Mesenchymal stem cell (in vitro differentiated cells and primary cell): Measurements from ENCODE around the gene FAM78A.

Experiments
- DNase-seq: peaks from one replicate; pipeline ENCODE4 v3.0.0-alpha.2; 2013
- H2AFZ ChIP-seq: one replicate; pipeline ENCODE4 v1.6.1; 2013; ENCODE audit warnings: low read depth, mild to moderate bottlenecking, control low read depth, inconsistent platforms, low read length, moderate library complexity
- H2AK5ac ChIP-seq: 2 replicates; pipeline ENCODE4 v1.6.1; 2013; ENCODE audit warnings: low read length, moderate library complexity, mild to moderate bottlenecking, inconsistent platforms; ENCODE audit not compliant: severe bottlenecking
- H2BK120ac ChIP-seq: one replicate; pipeline ENCODE4 v1.6.1; 2013; ENCODE audit warnings: low read depth, mild to moderate bottlenecking, inconsistent platforms, low read length, moderate library complexity
- H2BK12ac ChIP-seq, 2 experiments: one replicate each; pipeline ENCODE4 v1.6.1; 2013; ENCODE audit warnings: inconsistent platforms in 2 of 2, low read length in 2 of 2, mild to moderate bottlenecking in 2 of 2, moderate library complexity in 2 of 2, control low read depth in 1 of 2
- H2BK15ac ChIP-seq: one replicate; pipeline ENCODE4 v1.6.1; 2013; ENCODE audit warnings: mild to moderate bottlenecking, low read depth, inconsistent platforms; ENCODE audit not compliant: poor library complexity, severe bottlenecking
- H2BK5ac ChIP-seq: 2 replicates; pipeline ENCODE4 v1.6.1; 2013; ENCODE audit warnings: low read depth, mild to moderate bottlenecking, low read length, control low read depth, inconsistent platforms; ENCODE audit not compliant: poor library complexity, severe bottlenecking
- H3K14ac ChIP-seq, 2 experiments: one replicate each; pipeline ENCODE4 v1.6.1; 2013; ENCODE audit warnings: inconsistent platforms in 2 of 2, low read length in 2 of 2, control low read depth in 1 of 2, mild to moderate bottlenecking in 1 of 2, moderate library complexity in 1 of 2
- H3K18ac ChIP-seq, 2 experiments: one replicate each; pipeline ENCODE4 v1.6.1; 2013; ENCODE audit warnings: inconsistent platforms in 2 of 2, low read length in 2 of 2, control low read depth in 1 of 2, low read depth in 1 of 2, mild to moderate bottlenecking in 1 of 2
- H3K23ac ChIP-seq, 2 experiments: one replicate each; pipeline ENCODE4 v1.6.1; 2013; ENCODE audit warnings: inconsistent platforms in 2 of 2, low read length in 2 of 2, mild to moderate bottlenecking in 2 of 2, moderate library complexity in 2 of 2, control low read depth in 1 of 2
- H3K27ac ChIP-seq: 2 replicates; pipeline ENCODE4 v1.5.1; 2013; ENCODE audit warnings: mild to moderate bottlenecking, moderate library complexity, low read length, control low read depth, inconsistent platforms; ENCODE audit not compliant: poor library complexity, severe bottlenecking
- H3K27me3 ChIP-seq, 2 experiments: 2 replicates each; pipeline versions ENCODE4 v1.6.1 to v1.7.0; 2013; ENCODE audit warnings: low read length in 2 of 2, mild to moderate bottlenecking in 2 of 2, moderate library complexity in 2 of 2, control low read depth in 1 of 2, inconsistent platforms in 1 of 2; ENCODE audit not compliant: control insufficient read depth in 1 of 2, insufficient read depth in 1 of 2
- H3K36me3 ChIP-seq, 2 experiments: 2 replicates each; pipeline versions ENCODE4 v1.6.1 to v1.7.0; 2013; ENCODE audit warnings: low read length in 2 of 2, control low read depth in 1 of 2, inconsistent platforms in 1 of 2, low read depth in 1 of 2, mild to moderate bottlenecking in 1 of 2; ENCODE audit not compliant: insufficient read depth in 2 of 2, control insufficient read depth in 1 of 2
- H3K4ac ChIP-seq, 2 experiments: one replicate each; pipeline ENCODE4 v1.6.1; 2013; ENCODE audit warnings: inconsistent platforms in 2 of 2, low read length in 2 of 2, mild to moderate bottlenecking in 2 of 2, moderate library complexity in 2 of 2, control low read depth in 1 of 2, low read depth in 1 of 2
- H3K4me1 ChIP-seq: 2 replicates; pipeline ENCODE4 v1.6.1; 2013; ENCODE audit warnings: low read depth, low read length, control low read depth; ENCODE audit not compliant: control insufficient read depth, insufficient read depth
- H3K4me2 ChIP-seq: 2 replicates; pipeline ENCODE4 v1.6.1; 2013; ENCODE audit warnings: low read length, mild to moderate bottlenecking, inconsistent platforms; ENCODE audit not compliant: poor library complexity, severe bottlenecking
- H3K4me3 ChIP-seq, 2 experiments: 2 replicates each; pipeline versions ENCODE4 v1.5.1 to v1.7.0; 2013; ENCODE audit warnings: low read length in 2 of 2, mild to moderate bottlenecking in 2 of 2, control low read depth in 1 of 2, low read depth in 1 of 2; ENCODE audit not compliant: insufficient read depth in 1 of 2
- H3K79me1 ChIP-seq: replicated peaks from 2 replicates; pipeline ENCODE4 v1.6.1; 2013; ENCODE audit warnings: mild to moderate bottlenecking, control low read depth, low read length, inconsistent platforms; ENCODE audit not compliant: poor library complexity, severe bottlenecking
- H3K9ac ChIP-seq: 2 replicates; pipeline ENCODE4 v1.7.0; 2013; ENCODE audit warnings: mild to moderate bottlenecking, low read length, moderate library complexity
- H3K9me3 ChIP-seq: 2 replicates; pipeline ENCODE4 v1.7.0; 2013; ENCODE audit warnings: mild to moderate bottlenecking, low read length; ENCODE audit not compliant: control insufficient read depth
- H4K8ac ChIP-seq: one replicate; pipeline ENCODE4 v1.6.1; 2013; ENCODE audit warnings: inconsistent platforms, mild to moderate bottlenecking, low read length, moderate library complexity
- H4K91ac ChIP-seq: one replicate; pipeline ENCODE4 v1.6.1; 2013; ENCODE audit warnings: mild to moderate bottlenecking, low read length, inconsistent platforms
- WGBS: methylation state at CpG from one replicate; pipeline ENCODE4 v1.1.7; 2013; ENCODE audit warnings: mixed read lengths; 5-methylcytosine and 5-hydroxymethylcytosine counted together

FAM78A gene

DNA sequence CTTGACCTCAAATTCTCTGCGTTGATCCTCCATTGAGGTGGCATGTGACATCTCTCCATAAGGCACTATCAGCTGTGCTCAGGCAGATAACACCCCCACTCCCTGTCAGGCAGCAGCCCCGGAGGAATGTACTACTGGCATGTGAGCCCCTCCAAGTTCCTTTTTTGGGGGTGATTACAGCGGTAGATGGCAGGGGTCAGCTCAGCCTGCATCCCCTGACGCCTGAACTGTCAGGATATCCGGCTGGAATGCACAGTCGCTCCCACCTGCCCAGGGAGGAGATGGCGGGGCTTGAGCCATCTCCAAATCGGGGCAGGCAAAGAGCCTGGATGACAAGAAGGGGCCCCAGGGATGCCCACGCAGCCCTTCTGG, 40.8 kb downstream of the FAM78A start:
- Histone ChIP-seq H3K27me3 (peaks cover 0 to 15% of the 10 kb centered on the region in 2 experiments), H4K8ac (no peak overlapping the region), H3K27ac (no peak overlapping the region), H3K4ac (no peak overlapping the region), H3K23ac (no peak overlapping the region), H3K14ac (no peak overlapping the region), H3K79me1 (no peaks in the 10 kb centered on the region), H2BK12ac (no peak overlapping the region), H3K4me1 (peaks cover 16% of the 10 kb centered on the region), H2BK15ac (no peak overlapping the region), H3K9ac (no peak overlapping the region), H3K4me2 (no peak overlapping the region), H2BK5ac (no peak overlapping the region), H2BK120ac (no peak overlapping the region), H4K91ac (no peak overlapping the region), H2AFZ (no peak overlapping the region), H3K36me3 (peaks cover 48 to 50% of the 10 kb centered on the region in 2 experiments), H2AK5ac (no peak overlapping the region), H3K4me3 (no peak overlapping the region), H3K9me3 (no peaks in the 10 kb centered on the region), H3K18ac (no peak overlapping the region)
- no peak for DNase-seq
- 94% methylated on average over 9 of the region's 9 CpGs for WGBS

DNA sequence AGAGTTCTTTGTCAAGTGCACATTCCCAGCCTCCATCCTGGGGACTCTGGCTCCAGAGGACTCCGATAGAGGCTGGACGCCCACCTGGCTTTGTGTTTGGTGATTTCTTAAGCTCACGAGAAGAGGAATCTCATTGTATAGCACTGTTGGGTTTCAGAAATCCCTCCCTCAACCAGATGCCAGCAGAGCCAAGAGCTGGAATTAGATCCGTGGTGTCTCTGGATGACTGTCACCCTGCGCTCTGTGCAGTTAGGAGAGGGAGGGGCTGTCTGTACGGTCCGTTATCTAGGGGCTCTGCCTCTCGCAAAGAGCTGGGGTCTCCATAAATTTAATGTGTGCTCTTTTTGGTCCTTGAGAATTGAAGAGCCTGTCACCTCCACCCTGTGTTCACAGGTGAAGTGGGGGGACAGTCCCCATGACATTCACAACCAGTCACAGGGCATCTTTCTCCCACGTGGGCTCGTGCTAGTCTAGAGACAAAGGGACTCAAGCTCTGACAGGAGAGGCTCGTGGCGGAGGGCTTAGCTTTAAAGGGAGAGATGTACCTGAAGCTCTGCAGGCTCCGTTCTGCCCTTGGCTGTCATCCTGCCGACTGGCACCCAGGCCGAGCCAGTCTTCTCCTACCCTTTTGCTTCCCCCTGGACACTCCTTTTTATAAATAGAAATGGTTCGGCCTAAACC, 41.4 kb downstream of the FAM78A start:
- no peak overlapping the region for H2BK12ac ChIP-seq
- no peak overlapping the region for H2BK120ac ChIP-seq
- no peak overlapping the region for H2AFZ ChIP-seq
- no peak overlapping the region for H3K14ac ChIP-seq
- H2BK5ac ChIP-seq: no peak overlapping the region
- H3K4me1 ChIP-seq: peaks cover 16% of the 10 kb centered on the region
- H3K9ac ChIP-seq: no peak overlapping the region
- no peak overlapping the region for H4K91ac ChIP-seq
- H2AK5ac ChIP-seq: no peak overlapping the region
- H3K27me3 ChIP-seq: peaks cover 0 to 10% of the 10 kb centered on the region in 2 experiments
- no peak for DNase-seq
- H3K18ac ChIP-seq: no peak overlapping the region
- H4K8ac ChIP-seq: no peak overlapping the region
- H3K23ac ChIP-seq: no peak overlapping the region
- H3K4ac ChIP-seq: no peak overlapping the region
- no peak overlapping the region for H3K27ac ChIP-seq
- no peak overlapping the region for H2BK15ac ChIP-seq
- no peak overlapping the region for H3K4me2 ChIP-seq
- no peaks in the 10 kb centered on the region for H3K79me1 ChIP-seq
- no peak overlapping the region for H3K4me3 ChIP-seq
- H3K9me3 ChIP-seq: no peaks in the 10 kb centered on the region
- 96% methylated on average over 16 of the region's 16 CpGs for WGBS
- H3K36me3 ChIP-seq: peaks cover 51 to 55% of the 10 kb centered on the region in 2 experiments

DNA sequence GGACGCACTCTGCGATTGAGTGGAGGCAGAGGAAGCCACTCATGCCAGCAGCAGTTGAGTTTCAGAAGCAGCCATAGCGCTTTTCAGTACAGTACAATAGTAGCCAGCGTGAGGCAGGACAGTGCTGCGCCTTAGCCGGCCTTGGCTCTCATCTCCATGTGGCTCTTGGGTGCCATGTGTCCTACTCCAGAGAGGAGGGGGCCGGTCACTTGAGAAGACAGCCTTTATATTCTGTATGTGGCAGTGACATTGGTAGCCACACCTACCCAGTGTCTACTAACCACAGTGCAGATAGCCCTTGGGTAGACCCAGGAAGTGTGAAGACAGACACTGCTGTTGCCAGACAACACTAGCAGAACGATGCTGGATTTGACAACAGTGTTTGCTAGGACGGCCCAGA, 42.3 kb downstream of the FAM78A start:
- Histone ChIP-seq H3K27me3 (peaks cover 0 to 2% of the 10 kb centered on the region in 2 experiments), H4K91ac (no peak overlapping the region), H3K9ac (no peak overlapping the region), H3K4ac (no peak overlapping the region), H3K9me3 (no peaks in the 10 kb centered on the region), H3K36me3 (peaks cover 59 to 65% of the 10 kb centered on the region in 2 experiments), H3K23ac (no peak overlapping the region), H3K4me1 (peaks cover 13% of the 10 kb centered on the region), H3K79me1 (peaks cover 3% of the 10 kb centered on the region), H4K8ac (no peak overlapping the region), H3K18ac (no peak overlapping the region), H2AK5ac (no peak overlapping the region), H2BK5ac (no peak overlapping the region), H3K4me3 (no peak overlapping the region), H2AFZ (no peak overlapping the region), H3K14ac (no peak overlapping the region), H3K4me2 (no peak overlapping the region), H2BK12ac (no peak overlapping the region), H2BK15ac (no peak overlapping the region), H2BK120ac (no peak overlapping the region), H3K27ac (no peak overlapping the region)
- no peak for DNase-seq
- WGBS: 95% methylated on average over 9 of the region's 9 CpGs

DNA sequence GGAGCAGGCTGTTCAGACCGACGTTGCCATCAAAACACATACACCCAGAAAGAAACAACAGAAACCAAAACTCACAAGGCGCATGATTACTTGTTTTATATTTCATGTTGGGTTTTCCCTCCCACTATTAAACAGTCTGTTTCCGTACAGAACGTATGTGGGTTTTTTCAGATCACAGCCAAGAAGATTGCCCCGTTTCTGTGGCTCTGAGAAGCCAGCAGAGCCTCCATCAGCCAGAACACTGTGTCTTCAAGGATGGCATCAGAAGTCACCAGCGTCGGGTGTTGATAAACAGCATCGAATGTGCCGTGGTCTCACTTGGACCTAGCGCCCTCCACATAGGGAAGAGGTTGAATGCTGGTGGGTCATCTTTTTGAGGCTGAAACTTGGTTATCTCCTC, 42.8 kb downstream of the FAM78A start:
- Histone ChIP-seq H2AK5ac (no peak overlapping the region), H3K4me2 (no peak overlapping the region), H2BK15ac (no peak overlapping the region), H3K9me3 (no peaks in the 10 kb centered on the region), H3K36me3 (peaks cover 63 to 69% of the 10 kb centered on the region in 2 experiments), H3K9ac (no peak overlapping the region), H3K4me1 (peaks cover 8% of the 10 kb centered on the region), H2BK5ac (no peak overlapping the region), H4K8ac (no peak overlapping the region), H3K4ac (no peak overlapping the region), H3K27me3 (no peaks in the 10 kb centered on the region), H3K4me3 (no peak overlapping the region), H2AFZ (no peak overlapping the region), H3K79me1 (peaks cover 7% of the 10 kb centered on the region), H4K91ac (no peak overlapping the region), H3K27ac (no peak overlapping the region), H3K14ac (no peak overlapping the region), H3K18ac (no peak overlapping the region), H2BK12ac (no peak overlapping the region), H2BK120ac (no peak overlapping the region), H3K23ac (no peak overlapping the region)
- DNase-seq: no peak
- WGBS: 96% methylated on average over 11 of the region's 11 CpGs
